AG09319 (cell line): ENCODE data around the gene ACADSB.

Experiments
- DNase-seq: peaks from one replicate; pipeline ENCODE4 v3.0.0-alpha.2; 2010; ENCODE audit warnings: low read depth; ENCODE audit errors: extremely low read depth
- CTCF ChIP-seq: IDR thresholded peaks from 2 replicates; pipeline ENCODE4 v1.5.1; 2011; ENCODE audit warnings: low read depth, mild to moderate bottlenecking, inconsistent platforms, low read length, moderate library complexity

Gene ACADSB

GRCh38 chr10:123103944-123104343 lies 95.1 kb downstream of the ACADSB start:
- DNase-seq = no peak

More at GRCh38 chr10:123103944-123104343, 95.1 kb downstream of the ACADSB start:
- TF ChIP-seq CTCF = no peak
